K562 (cell line): Measurements from ENCODE around the gene PDLIM5. TPM values are rescaled to one million over a fixed set of nuclear protein-coding genes. Genes with fewer than 3 reads are reported as not detected.

Experiments
- ATAC-seq: fragments of 200-7000 bp; cut with Tn5 transposase; 3 replicates; pipeline ENCODE4 v1.9.1; 2020; ENCODE audit warnings: moderate library complexity
- Bru-seq: library from RNA; stranded (reverse); fragments of 400-500 nt; gene quantifications from one replicate; lab custom pipeline; 2021; lab: Mats Ljungman, UMichigan
- BruChase-seq, 2 experiments: library from RNA; stranded (reverse); fragments of 400-500 nt; gene quantifications; one replicate each; lab custom pipeline; 2021; lab: Mats Ljungman, UMichigan
- BruUV-seq: library from RNA; stranded (reverse); fragments of 400-500 nt; replicated peaks from 2 replicates; lab custom pipeline; 2021; lab: Mats Ljungman, UMichigan
- CTCF ChIA-PET: fragments of 300-600 bp; formaldehyde crosslinking; extraction: SDS; loops from one replicate; lab custom pipeline; 2021; ENCODE audit warnings: low intra/inter-chr PET ratio; lab: Yijun Ruan, JAX
- POLR2A ChIA-PET: fragments of 300-600, 350-650 bp; sonication (Branson Sonifier 250); formaldehyde crosslinking; extraction: SDS; loops from one replicate; lab custom pipeline; 2021; ENCODE audit warnings: antibody characterized with exemption, inconsistent platforms; lab: Yijun Ruan, JAX
- DNase-seq, 4 experiments: peaks; one replicate each; pipeline versions ENCODE4 v3.0.0 to v3.0.0-alpha.2; 2011 to 2018; ENCODE audit warnings: low spot score in 3 of 4, mixed read lengths in 3 of 4; ENCODE audit errors: extremely low read depth in 1 of 4
- FAIRE-seq: peaks from 2 replicates; lab custom pipeline; 2011; peaks lifted over from hg19 to GRCh38; lab: Jason Lieb, UNC
- H2AFZ ChIP-seq: 2 replicates; pipeline ENCODE4 v1.6.0; 2011; ENCODE audit warnings: low read depth, low read length, control low read depth, inconsistent platforms
- H3K27ac ChIP-seq: fragments of 200-600 bp; 3 replicates; pipeline ENCODE4 v1.8.0; 2011; ENCODE audit warnings: low read depth, mild to moderate bottlenecking, control low read depth, inconsistent platforms, low read length, moderate library complexity, mixed read lengths; ENCODE audit errors: extremely low read depth
- H3K27me3 ChIP-seq, 2 experiments: fragments of 300-600 bp in 1 of 2; 2 replicates in 1 of 2; 3 replicates in 1 of 2; pipeline versions ENCODE4 v1.6.0 to v1.8.0; 2011; ENCODE audit warnings: inconsistent platforms in 2 of 2, low read length in 2 of 2, mild to moderate bottlenecking in 1 of 2, mixed read lengths in 1 of 2, moderate library complexity in 1 of 2; ENCODE audit not compliant: control insufficient read depth in 2 of 2, insufficient read depth in 2 of 2
- H3K36me3 ChIP-seq: fragments of 300-600 bp; 3 replicates; pipeline ENCODE4 v1.8.0; 2011; ENCODE audit warnings: mild to moderate bottlenecking, low read length, inconsistent platforms; ENCODE audit not compliant: control insufficient read depth, insufficient read depth
- H3K4me1 ChIP-seq, 2 experiments: fragments of 200-600 bp in 1 of 2; replicated peaks in 1 of 2; 2 replicates in 1 of 2; 3 replicates in 1 of 2; pipeline versions ENCODE4 v1.5.1 to v1.8.0; 2011; ENCODE audit warnings: inconsistent platforms in 2 of 2, low read length in 2 of 2, mild to moderate bottlenecking in 1 of 2, mixed read lengths in 1 of 2, moderate library complexity in 1 of 2; ENCODE audit not compliant: control insufficient read depth in 2 of 2, insufficient read depth in 2 of 2
- H3K4me2 ChIP-seq: 2 replicates; pipeline ENCODE4 v1.6.1; 2011; ENCODE audit warnings: low read length, control low read depth, inconsistent platforms, mixed read lengths; ENCODE audit not compliant: insufficient read depth
- H3K4me3 ChIP-seq: fragments of 200-600 bp; sonication (generic), shearing (Covaris generic); 2 replicates; pipeline ENCODE4 v1.5.1; 2016; ENCODE audit warnings: control low read depth, inconsistent platforms
- H3K79me2 ChIP-seq: fragments of 200-600 bp; 3 replicates; pipeline ENCODE4 v1.8.0; 2011; ENCODE audit warnings: low read length, inconsistent platforms; ENCODE audit not compliant: control insufficient read depth, insufficient read depth
- H3K9ac ChIP-seq, 2 experiments: 2 replicates each; pipeline versions ENCODE4 v1.6.0 to v1.6.1; 2011; ENCODE audit warnings: low read depth in 2 of 2, low read length in 2 of 2, control low read depth in 1 of 2, inconsistent platforms in 1 of 2, mild to moderate bottlenecking in 1 of 2, mixed read lengths in 1 of 2; ENCODE audit not compliant: insufficient read depth in 1 of 2
- H3K9me1 ChIP-seq: one replicate; pipeline ENCODE4 v1.6.0; 2011; ENCODE audit warnings: inconsistent platforms, mild to moderate bottlenecking, low read length, moderate library complexity; ENCODE audit not compliant: control insufficient read depth, insufficient read depth
- H3K9me3 ChIP-seq: replicated peaks from 2 replicates; pipeline ENCODE4 v1.5.1; 2011; ENCODE audit warnings: low read depth, low read length, inconsistent platforms; ENCODE audit not compliant: control insufficient read depth, insufficient read depth
- H4K20me1 ChIP-seq: replicated peaks from 2 replicates; pipeline ENCODE4 v1.6.1; 2011; ENCODE audit warnings: low read length, inconsistent platforms, mixed read lengths; ENCODE audit not compliant: control insufficient read depth, insufficient read depth
- ATF6 ChIP-seq: sonication (generic); formaldehyde crosslinking; IDR thresholded peaks from 2 replicates; pipeline ENCODE4 v1.4.0; 2020; ENCODE audit warnings: mild to moderate bottlenecking, missing genetic modification reagents
- HDAC2 ChIP-seq: fragments of 450-650 bp; IDR thresholded peaks from 2 replicates; pipeline ENCODE4 v1.6.1; 2016; ENCODE audit warnings: mild to moderate bottlenecking
- HDAC3 ChIP-seq: fragments of 450-650 bp; IDR thresholded peaks from 2 replicates; pipeline ENCODE4 v1.6.1; 2018; ENCODE audit warnings: borderline replicate concordance, mild to moderate bottlenecking, moderate library complexity; ENCODE audit not compliant: partially characterized antibody
- KAT7 ChIP-seq: sonication (generic); formaldehyde crosslinking; IDR thresholded peaks from 2 replicates; pipeline ENCODE4 v1.8.0; 2022; ENCODE audit warnings: missing genetic modification reagents, mild to moderate bottlenecking, borderline replicate concordance
- KLF13 ChIP-seq: fragments of 450-650 bp; IDR thresholded peaks from 2 replicates; pipeline ENCODE4 v1.6.1; 2016; ENCODE audit warnings: missing genetic modification characterization, low read depth, mild to moderate bottlenecking, missing compliant biosample characterization, moderate library complexity, borderline replicate concordance
- PTRF ChIP-seq: fragments of 450-650 bp; IDR thresholded peaks from 2 replicates; pipeline ENCODE4 v1.6.1; 2016; ENCODE audit warnings: mild to moderate bottlenecking, missing genetic modification characterization, missing compliant biosample characterization
- SMAD4 ChIP-seq: fragments of 250-450 bp; sonication (Bioruptor Pico); conservative IDR thresholded peaks from 2 replicates; pipeline ENCODE4 v1.8.0; 2021; ENCODE audit warnings: inconsistent platforms, mild to moderate bottlenecking, moderate library complexity
- TAF9B ChIP-seq: fragments of 450-650 bp; IDR thresholded peaks from 2 replicates; pipeline ENCODE4 v1.6.1; 2018; ENCODE audit warnings: mild to moderate bottlenecking; ENCODE audit not compliant: partially characterized antibody
- TCF15 ChIP-seq: fragments of 250-450 bp; sonication (Bioruptor Pico); IDR thresholded peaks from 2 replicates; pipeline ENCODE4 v1.8.0; 2022; ENCODE audit warnings: moderate library complexity, mild to moderate bottlenecking, inconsistent platforms
- ZNF511 ChIP-seq: sonication (generic); formaldehyde crosslinking; IDR thresholded peaks from 2 replicates; pipeline ENCODE4 v1.8.0; 2022; ENCODE audit warnings: mild to moderate bottlenecking, missing genetic modification reagents
- WGBS: fragments of 100-300 bp; shearing (Covaris generic); methylation state at CpG from one replicate; pipeline ENCODE4 v1.1.6; 2016; ENCODE audit warnings: low coverage, mixed read lengths; ENCODE audit not compliant: insufficient coverage; ENCODE audit errors: missing lambda C conversion rate; 5-methylcytosine and 5-hydroxymethylcytosine counted together
- in situ Hi-C: fragments of 300-500 bp; cut with MboI; formaldehyde crosslinking; loops from 4 replicates; pipeline ENCODE4 v1.15.0; 2018; ENCODE audit warnings: inconsistent platforms, mixed read lengths
- intact Hi-C: fragments of 100-400 bp; cut with micrococcal nuclease; formaldehyde crosslinking; loops from 2 replicates; pipeline ENCODE4 v1.14.2; 2022
- long read RNA-seq, 3 experiments: library from polyadenylated mRNA in 2 of 3; library from RNA in 1 of 3; unstranded in 2 of 3; stranded (forward) in 1 of 3; transcript quantifications; one replicate each; pipeline ENCODE4 v2.0.0, GENCODE V29; 2019 to 2022
- polyA minus RNA-seq, 3 experiments: library from RNA; depleted of rRNA, polyadenylated mRNA; stranded (reverse); fragments of >200 nt; gene quantifications; 2 replicates each; pipeline ENCODE4 v1.2.3, GENCODE V29; 2011
- polyA plus RNA-seq, 8 experiments: library from polyadenylated mRNA; depleted of rRNA in 4 of 8; stranded (reverse) in 5 of 8; unstranded in 3 of 8; fragments of >200 nt; fragmentation: Nextera tagmentation in 2 of 8; fragmentation: Illumina TruSeq in 1 of 8; extraction: Ambion mirVana in 2 of 8; extraction: Trizol in 1 of 8; gene quantifications; 2 replicates each; pipeline versions ENCODE4 v1.2.1 to v1.2.3, GENCODE V29; 2011 to 2014; ENCODE audit warnings: inconsistent platforms in 1 of 8, missing spikeins in 1 of 8
- total RNA-seq, 7 experiments: library from RNA; depleted of rRNA in 6 of 7; stranded (reverse); fragments of >200 nt in 6 of 7; fragmentation: Illumina TruSeq in 2 of 7; extraction: Trizol in 2 of 7; gene quantifications; 2 replicates each; pipeline versions ENCODE4 v1.2.1 to v1.2.3, GENCODE V29; 2011 to 2021; ENCODE audit warnings: low replicate concordance in 1 of 7

PDLIM5 gene
- 262 and 263 TPM in 2 replicates for total RNA-seq (2011; cell fraction: chromatin; rRNA removed; ENCODE audit: low replicate concordance)
- total RNA-seq (2011; cell fraction: nucleolus; rRNA removed) = 100 and 103 TPM in 2 replicates
- 170 and 292 TPM in 2 replicates for total RNA-seq (2011; cell fraction: nucleoplasm; rRNA removed)
- 36.9 and 48.3 TPM in 2 replicates for total RNA-seq (2014; rRNA removed)
- 79.8 and 82.1 TPM in 2 replicates for total RNA-seq (2014; rRNA removed; fragmentation: Illumina TruSeq; extraction: Trizol)
- total RNA-seq (2015; rRNA removed; fragmentation: Illumina TruSeq; extraction: Trizol) = 58.5 and 62.5 TPM in 2 replicates
- total RNA-seq (2021) = 89.9 and 97.5 TPM in 2 replicates
- 100 and 126 TPM in 2 replicates for polyA plus RNA-seq (2011; rRNA removed)
- 84.4 and 144 TPM in 2 replicates for polyA plus RNA-seq (2011; cell fraction: cytosol; rRNA removed)
- polyA plus RNA-seq (2011; cell fraction: nucleus; rRNA removed) = 60.0 and 82.0 TPM in 2 replicates
- polyA plus RNA-seq (2012) = 42.7 and 55.2 TPM in 2 replicates
- polyA plus RNA-seq (2014; fragmentation: Illumina TruSeq; extraction: Trizol) = 117 and 127 TPM in 2 replicates
- polyA plus RNA-seq (2014; fragmentation: Nextera tagmentation; extraction: Ambion mirVana) = 10 to 100 TPM; 42.2 to 55.8 TPM
- polyA plus RNA-seq (2014; rRNA removed) = 39.0 and 47.9 TPM in 2 replicates
- 213 and 326 TPM in 2 replicates for polyA minus RNA-seq (2011; rRNA and poly(A)+ RNA removed)
- polyA minus RNA-seq (2011; cell fraction: cytosol; rRNA and poly(A)+ RNA removed) = 60.9 and 98.0 TPM in 2 replicates
- 172 and 173 TPM in 2 replicates for polyA minus RNA-seq (2011; cell fraction: nucleus; rRNA and poly(A)+ RNA removed)
- percentile 87 among the genes with signal in this experiment for Bru-seq, nascent RNA
- percentile 81 among the genes with signal in this experiment for BruChase-seq, experiment 1, labeled RNA remaining after a 2-hour chase
- percentile 78 among the genes with signal in this experiment for BruChase-seq, experiment 2, labeled RNA remaining after a 6-hour chase
- long read RNA-seq, experiment 1, full-length matches to known transcripts = 66 of 232 reads
- long read RNA-seq, experiment 1, partial matches to known transcripts = 103 of 232 reads
- long read RNA-seq, experiment 1, other reads (novel, unspliced or antisense) = 63 of 232 reads
- long read RNA-seq, experiment 2, full-length matches to known transcripts = 3 of 34 reads
- long read RNA-seq, experiment 2, partial matches to known transcripts = 2 of 34 reads
- long read RNA-seq, experiment 2, other reads (novel, unspliced or antisense) = 29 of 34 reads
- long read RNA-seq, experiment 3, full-length matches to known transcripts = 27 of 44 reads
- long read RNA-seq, experiment 3, partial matches to known transcripts = 6 of 44 reads
- long read RNA-seq, experiment 3, other reads (novel, unspliced or antisense) = 11 of 44 reads

GRCh38 chr4:94451695-94452475, at the start of gene PDLIM5:
Gene PDLIM5, plus strand, starts transcription at chr4:94451942. Its CDS starts 3,347 bp downstream, at chr4:94455289.
- DNase-seq (peak; percentile 94 to 96 (median 94)), FAIRE-seq (peak; percentile 73), ATAC-seq (peak; percentile 86)
- POLR2A ChIA-PET = interaction anchor here (0.6 to 1.8 kb wide), 7 partner anchors 9 to 23 kb away, joined by 3 to 7 read pairs (median 4); no protein-coding TSS in a partner anchor
- intact Hi-C loops (loop anchor here (2.0 to 5.0 kb wide), 2 partner anchors 25 to 100 kb away; no protein-coding TSS in a partner anchor), in situ Hi-C loops (no loop called here)
- peaks cover 18% of the 10 kb centered on the region; the same call in 2 of the 3 replicates for H3K36me3 ChIP-seq
- H3K9me1 ChIP-seq = no peaks in the 10 kb centered on the region
- H3K79me2 ChIP-seq = peaks cover 50% of the 10 kb centered on the region
- peak within 1 kb of the TSS; percentile 95 for H2AFZ ChIP-seq
- H3K9me3 ChIP-seq = no peaks in the 10 kb centered on the region
- H3K4me3 ChIP-seq = peak within 1 kb of the TSS; percentile 84
- WGBS = under 1% methylated on average over 45 of the region's 88 CpGs
- CTCF ChIA-PET = interaction anchor here (0.6 to 1.5 kb wide), 2 partner anchors 144 to 175 kb away, joined by 3 read pairs; no protein-coding TSS in a partner anchor
- no peaks in the 10 kb centered on the region for H3K27me3 ChIP-seq
- BruUV-seq = no TSS peak
- peaks cover 4 to 16% of the 10 kb centered on the region in 2 experiments for H3K4me1 ChIP-seq
- H3K4me2 ChIP-seq = peak within 1 kb of the TSS; percentile 78
- H3K9ac ChIP-seq = peak within 1 kb of the TSS; percentile 73 to 97
- peak within 1 kb of the TSS; percentile 68 for H3K27ac ChIP-seq
- H4K20me1 ChIP-seq = no peaks in the 10 kb centered on the region
- TF ChIP-seq TAF9B (peak; percentile 87), HDAC2 (no peak), HDAC3 (no peak), ATF6 (CRISPR knock-in tag) (no peak), KAT7 (CRISPR knock-in tag) (peak; percentile 87; the same call in 1 of the 2 replicates), PTRF (no peak), TCF15 (CRISPR knock-in tag) (no peak), KLF13 (tag) (no peak; the same call in 1 of the 2 replicates), SMAD4 (CRISPR knock-in tag) (no peak), ZNF511 (CRISPR knock-in tag) (no peak)
